Measurements from ENCODE around the gene ZFYVE27.

ZFYVE27 gene

GRCh38 chr10:97715259-97715874 is 21.6 kb upstream of the ZFYVE27 start:
- Histone ChIP-seq H3K4me3 (ENCODE audit: low read length) (no peak overlapping the region), H4K20me1 (ENCODE audit: insufficient read depth, low read length) (no peaks in the 10 kb centered on the region), H3K4me2 (ENCODE audit: low read depth, low read length) (no peak overlapping the region), H2AFZ (ENCODE audit: low read length) (no peak overlapping the region), H3K27ac (ENCODE audit: low read length) (no peak overlapping the region), H3K9me3 (replicated peaks; ENCODE audit: insufficient read depth, low read length) (no peaks in the 10 kb centered on the region), H3K4me1 (ENCODE audit: low read length) (peaks cover 7% of the 10 kb centered on the region; the same call in 1 of the 2 replicates), H3K9ac (ENCODE audit: low read length) (no peak overlapping the region), H3K79me2 (ENCODE audit: low read length) (no peaks in the 10 kb centered on the region), H3K36me3 (replicated peaks; ENCODE audit: insufficient read depth, low read length) (no peaks in the 10 kb centered on the region), H3F3A (ENCODE audit: insufficient read depth, low read length) (no peaks in the 10 kb centered on the region), H3K27me3 (replicated peaks; ENCODE audit: insufficient read depth, low read length) (peaks cover 18% of the 10 kb centered on the region), H3K9me2 (replicated peaks; ENCODE audit: insufficient read depth, low read length) (no peaks in the 10 kb centered on the region)
- DNase-seq = no peak
- TF ChIP-seq EZH2 (optimal IDR thresholded peaks at IDR 0.05; ENCODE audit: low read depth, low read length) (no peak), EZH2phosphoT487 (IDR thresholded peaks at IDR 0.05; ENCODE audit: low read length) (no peak)
- TF ChIP-seq, protein P1, sequence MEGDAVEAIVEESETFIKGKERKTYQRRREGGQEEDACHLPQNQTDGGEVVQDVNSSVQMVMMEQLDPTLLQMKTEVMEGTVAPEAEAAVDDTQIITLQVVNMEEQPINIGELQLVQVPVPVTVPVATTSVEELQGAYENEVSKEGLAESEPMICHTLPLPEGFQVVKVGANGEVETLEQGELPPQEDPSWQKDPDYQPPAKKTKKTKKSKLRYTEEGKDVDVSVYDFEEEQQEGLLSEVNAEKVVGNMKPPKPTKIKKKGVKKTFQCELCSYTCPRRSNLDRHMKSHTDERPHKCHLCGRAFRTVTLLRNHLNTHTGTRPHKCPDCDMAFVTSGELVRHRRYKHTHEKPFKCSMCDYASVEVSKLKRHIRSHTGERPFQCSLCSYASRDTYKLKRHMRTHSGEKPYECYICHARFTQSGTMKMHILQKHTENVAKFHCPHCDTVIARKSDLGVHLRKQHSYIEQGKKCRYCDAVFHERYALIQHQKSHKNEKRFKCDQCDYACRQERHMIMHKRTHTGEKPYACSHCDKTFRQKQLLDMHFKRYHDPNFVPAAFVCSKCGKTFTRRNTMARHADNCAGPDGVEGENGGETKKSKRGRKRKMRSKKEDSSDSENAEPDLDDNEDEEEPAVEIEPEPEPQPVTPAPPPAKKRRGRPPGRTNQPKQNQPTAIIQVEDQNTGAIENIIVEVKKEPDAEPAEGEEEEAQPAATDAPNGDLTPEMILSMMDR (IDR thresholded peaks at IDR 0.05; ENCODE audit: low read length) = no peak

DNA sequence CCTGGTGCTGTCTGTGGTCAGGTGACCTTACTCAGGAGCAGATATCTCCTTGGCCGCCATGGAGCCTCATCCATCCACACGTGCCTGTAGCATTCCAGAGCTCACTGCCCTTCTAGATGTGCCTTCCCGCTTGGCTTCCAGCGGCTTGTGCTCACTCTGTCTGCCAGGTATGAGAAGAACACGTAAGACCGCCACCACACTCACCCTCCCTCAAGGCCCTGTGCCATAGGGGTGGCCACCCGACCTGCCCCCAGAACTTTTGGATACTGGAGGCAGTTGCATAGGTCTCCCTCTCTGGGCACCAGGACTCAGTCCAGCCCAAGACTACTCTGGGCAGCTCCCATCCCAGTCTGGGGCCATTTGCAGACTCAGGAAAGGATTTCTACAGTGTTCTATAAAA is 19.3 kb upstream of the ZFYVE27 start:
- no peak for DNase-seq
- H3K4me2 ChIP-seq (ENCODE audit: low read depth, low read length) = no peak overlapping the region
- peaks cover 7% of the 10 kb centered on the region; the same call in 1 of the 2 replicates for H3K4me1 ChIP-seq (ENCODE audit: low read length)

DNA sequence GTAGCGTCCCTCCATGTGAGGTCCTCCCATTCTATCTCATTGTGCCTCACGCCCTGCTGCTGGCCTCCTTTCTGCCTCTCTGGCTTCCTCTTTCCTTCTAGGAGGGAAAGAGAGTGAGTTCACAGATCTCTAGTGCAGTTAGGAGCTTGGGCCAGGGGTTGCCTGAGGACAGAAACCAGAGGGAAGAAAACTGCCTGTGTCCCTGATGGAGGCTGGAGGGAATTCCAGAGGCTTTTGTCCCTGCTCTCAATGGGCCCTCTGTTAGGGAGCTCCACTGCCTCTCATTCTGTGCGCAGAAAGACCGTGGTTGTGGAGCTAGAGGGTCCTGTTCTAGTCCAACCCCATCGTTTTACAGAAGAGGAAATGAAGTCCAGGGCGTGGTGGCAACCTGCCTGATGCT is 18.8 kb upstream of the ZFYVE27 start:
- no peak for DNase-seq
- peaks cover 8% of the 10 kb centered on the region for H3K27me3 ChIP-seq (replicated peaks; ENCODE audit: insufficient read depth, low read length)
- H3K79me2 ChIP-seq (ENCODE audit: low read length) = no peaks in the 10 kb centered on the region
- H3K9me2 ChIP-seq (replicated peaks; ENCODE audit: insufficient read depth, low read length) = no peaks in the 10 kb centered on the region
- H3K36me3 ChIP-seq (replicated peaks; ENCODE audit: insufficient read depth, low read length) = no peaks in the 10 kb centered on the region
- no peak overlapping the region for H3K9ac ChIP-seq (ENCODE audit: low read length)
- no peaks in the 10 kb centered on the region for H4K20me1 ChIP-seq (ENCODE audit: insufficient read depth, low read length)
- H3K4me2 ChIP-seq (ENCODE audit: low read depth, low read length) = no peak overlapping the region
- peaks cover 5% of the 10 kb centered on the region; the same call in 1 of the 2 replicates for H3K4me1 ChIP-seq (ENCODE audit: low read length)
- no peak overlapping the region for H3K27ac ChIP-seq (ENCODE audit: low read length)
- H2AFZ ChIP-seq (ENCODE audit: low read length) = no peak overlapping the region
- H3K9me3 ChIP-seq (replicated peaks; ENCODE audit: insufficient read depth, low read length) = no peaks in the 10 kb centered on the region
- H3F3A ChIP-seq (ENCODE audit: insufficient read depth, low read length) = no peaks in the 10 kb centered on the region
- TF ChIP-seq, protein P1 (IDR thresholded peaks at IDR 0.05; ENCODE audit: low read length) = no peak
- H3K4me3 ChIP-seq (ENCODE audit: low read length) = no peak overlapping the region

More for the DNA sequence above, 19.3 kb upstream of the ZFYVE27 start:
- H3K36me3 ChIP-seq (replicated peaks; ENCODE audit: insufficient read depth, low read length) = no peaks in the 10 kb centered on the region
- no peak overlapping the region for H3K27ac ChIP-seq (ENCODE audit: low read length)
- TF ChIP-seq EZH2phosphoT487 (IDR thresholded peaks at IDR 0.05; ENCODE audit: low read length) (no peak), EZH2 (optimal IDR thresholded peaks at IDR 0.05; ENCODE audit: low read depth, low read length) (no peak)
- TF ChIP-seq, protein P1 (IDR thresholded peaks at IDR 0.05; ENCODE audit: low read length) = no peak
- no peak overlapping the region for H2AFZ ChIP-seq (ENCODE audit: low read length)
- H3K9me3 ChIP-seq (replicated peaks; ENCODE audit: insufficient read depth, low read length) = no peaks in the 10 kb centered on the region
- H3K4me3 ChIP-seq (ENCODE audit: low read length) = no peak overlapping the region
- no peaks in the 10 kb centered on the region for H3K9me2 ChIP-seq (replicated peaks; ENCODE audit: insufficient read depth, low read length)
- no peak overlapping the region for H3K9ac ChIP-seq (ENCODE audit: low read length)
- H3F3A ChIP-seq (ENCODE audit: insufficient read depth, low read length) = no peaks in the 10 kb centered on the region
- H3K79me2 ChIP-seq (ENCODE audit: low read length) = no peaks in the 10 kb centered on the region
- H3K27me3 ChIP-seq (replicated peaks; ENCODE audit: insufficient read depth, low read length) = peaks cover 13% of the 10 kb centered on the region
- H4K20me1 ChIP-seq (ENCODE audit: insufficient read depth, low read length) = no peaks in the 10 kb centered on the region

All from MM.1S (cell line).